GM18517 (cell line): Measurements from ENCODE around the gene GIMAP4.
"Not testable (repeated sequence)": the region's sequence is repeated elsewhere in the genome, so short reads cannot be mapped to it uniquely, and the experiment has no call there.

Experiments
- ATAC-seq: cut with Tn5 transposase; IDR thresholded peaks from one replicate; pipeline ENCODE4 v1.9.1; 2021; ENCODE audit warnings: mild to moderate bottlenecking, moderate library complexity; ENCODE audit not compliant: unreplicated experiment

The GIMAP4 gene

DNA sequence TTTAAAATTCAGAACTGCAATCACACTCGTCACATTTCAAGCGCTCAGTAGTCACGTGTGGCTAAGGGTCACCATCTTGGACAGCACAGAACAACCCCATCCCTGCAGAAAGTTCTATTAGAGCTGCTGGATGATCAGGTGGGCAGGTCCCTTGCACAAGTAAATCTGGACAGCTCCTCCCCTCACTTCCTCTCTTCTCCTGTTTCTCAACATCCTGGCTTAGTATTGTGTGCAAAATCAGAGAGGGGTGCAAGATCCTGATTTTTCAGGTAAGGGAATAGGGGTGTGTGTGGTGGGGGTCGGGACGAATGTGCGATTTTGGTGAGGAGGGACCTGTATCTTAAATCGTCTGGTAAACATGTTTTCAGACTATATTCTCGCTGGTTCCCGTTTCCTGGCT lies at the start of gene GIMAP4:
TSS of gene GIMAP4 (plus strand) at position 222 of the 400 bp plus-strand sequence. CDS start 2,512 bp downstream, outside the sequence.
- ATAC-seq: no peak

DNA sequence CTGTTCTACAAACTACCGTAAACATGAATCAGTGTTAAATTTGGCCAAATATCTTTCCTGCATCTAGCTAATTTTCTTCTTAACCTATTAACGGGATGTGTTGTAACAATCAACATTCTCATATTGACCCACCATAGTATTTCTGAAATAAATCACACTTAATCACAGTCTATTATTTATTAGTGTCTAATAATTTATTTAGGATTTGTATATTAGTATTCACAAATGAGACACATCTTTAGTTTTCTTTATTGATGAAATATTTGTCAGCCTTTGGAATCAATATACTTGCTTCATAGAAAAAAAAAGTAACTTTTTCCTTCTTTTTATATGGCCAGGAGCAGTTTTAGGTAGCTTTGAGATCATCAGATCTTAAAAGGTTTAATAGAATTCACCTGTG lies 47.9 kb upstream of the GIMAP4 start:
- ATAC-seq: no peak

DNA sequence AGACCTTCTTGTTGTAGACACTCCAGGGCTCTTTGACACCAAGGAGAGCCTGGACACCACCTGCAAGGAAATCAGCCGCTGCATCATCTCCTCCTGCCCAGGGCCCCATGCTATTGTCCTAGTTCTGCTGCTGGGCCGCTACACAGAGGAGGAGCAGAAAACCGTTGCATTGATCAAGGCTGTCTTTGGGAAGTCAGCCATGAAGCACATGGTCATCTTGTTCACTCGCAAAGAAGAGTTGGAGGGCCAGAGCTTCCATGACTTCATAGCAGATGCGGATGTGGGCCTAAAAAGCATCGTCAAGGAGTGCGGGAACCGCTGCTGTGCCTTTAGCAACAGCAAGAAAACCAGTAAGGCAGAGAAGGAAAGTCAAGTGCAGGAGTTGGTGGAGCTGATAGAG lies 47.0 kb upstream of the GIMAP4 start:
- ATAC-seq: no peak

DNA sequence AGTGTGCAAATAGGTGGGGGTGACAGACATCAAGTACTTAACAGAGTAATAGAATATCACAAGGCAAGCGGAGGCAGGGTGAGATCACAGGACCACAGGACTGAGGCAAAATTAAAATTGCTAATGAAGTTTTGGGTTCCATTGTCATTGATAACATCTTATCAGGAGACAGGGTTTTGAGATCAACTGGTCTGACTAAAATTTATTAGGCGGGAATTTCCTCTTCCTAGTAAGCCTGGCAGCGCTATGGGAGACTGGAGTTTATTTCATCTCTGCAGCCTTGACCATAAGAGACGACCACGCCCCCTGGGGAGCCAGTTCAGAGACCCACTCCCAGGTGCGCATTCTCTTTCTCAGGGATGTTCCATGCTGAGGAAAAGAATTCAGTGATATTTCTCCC lies 44.3 kb upstream of the GIMAP4 start:
- not testable (repeated sequence) for ATAC-seq

DNA sequence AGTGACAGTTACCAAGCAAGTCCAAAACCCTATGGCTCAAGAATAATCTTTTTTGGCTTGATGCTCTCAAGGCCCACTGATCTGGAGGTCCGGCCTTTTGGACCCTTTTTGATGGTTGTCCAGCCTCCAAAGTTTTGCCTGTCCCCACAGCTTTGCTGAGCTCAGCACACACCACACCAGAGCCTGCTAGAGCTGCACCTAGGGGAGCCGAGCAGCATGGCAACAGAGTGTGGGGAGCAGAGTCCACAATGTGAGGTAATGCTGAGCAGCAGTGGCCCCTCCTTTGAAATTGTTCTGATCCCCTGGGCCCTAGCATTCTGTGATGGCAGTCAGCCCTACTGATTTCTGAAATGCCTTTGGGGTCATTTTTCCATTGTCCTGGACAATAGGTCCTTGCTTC lies 43.2 kb upstream of the GIMAP4 start:
- ATAC-seq: no peak

DNA sequence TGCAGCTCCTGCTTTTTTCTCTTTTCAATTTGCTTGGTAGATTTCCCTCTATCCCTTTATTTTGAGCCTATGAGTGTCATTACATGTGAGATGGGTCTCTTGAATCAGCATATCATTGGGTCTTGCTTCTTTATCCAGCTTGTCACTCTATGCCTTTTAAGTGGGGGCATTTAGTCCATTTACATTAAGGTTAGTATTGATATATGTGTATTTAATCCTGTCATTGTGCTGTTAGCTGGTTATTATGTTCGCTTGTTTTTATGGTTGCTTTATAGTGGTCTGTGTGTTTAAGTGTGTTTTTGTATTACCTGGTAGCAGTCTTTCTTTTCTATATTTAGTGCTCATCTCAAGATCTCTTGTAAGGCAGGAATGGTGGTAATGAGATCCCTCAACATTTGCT lies 35.5 kb upstream of the GIMAP4 start:
- no peak for ATAC-seq

DNA sequence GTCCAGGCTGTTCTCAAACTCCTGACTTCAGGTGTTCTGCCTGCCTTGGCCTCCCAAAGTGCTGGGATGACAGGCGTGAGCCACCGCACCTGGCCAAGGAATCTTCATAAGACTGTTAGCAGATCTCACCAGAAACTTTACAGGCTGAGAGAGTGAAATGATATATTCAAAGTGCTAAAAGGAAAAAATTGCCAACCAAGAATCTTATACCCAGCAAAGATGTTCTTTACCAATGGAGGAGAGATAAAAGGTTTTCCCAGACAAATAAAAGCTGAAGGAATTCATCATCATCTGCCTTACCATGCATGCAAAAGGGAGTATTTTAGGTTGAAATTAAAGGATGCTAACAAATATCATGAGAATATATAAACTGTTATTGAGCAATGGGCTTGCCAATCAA lies 28.9 kb upstream of the GIMAP4 start:
- ATAC-seq: no peak

DNA sequence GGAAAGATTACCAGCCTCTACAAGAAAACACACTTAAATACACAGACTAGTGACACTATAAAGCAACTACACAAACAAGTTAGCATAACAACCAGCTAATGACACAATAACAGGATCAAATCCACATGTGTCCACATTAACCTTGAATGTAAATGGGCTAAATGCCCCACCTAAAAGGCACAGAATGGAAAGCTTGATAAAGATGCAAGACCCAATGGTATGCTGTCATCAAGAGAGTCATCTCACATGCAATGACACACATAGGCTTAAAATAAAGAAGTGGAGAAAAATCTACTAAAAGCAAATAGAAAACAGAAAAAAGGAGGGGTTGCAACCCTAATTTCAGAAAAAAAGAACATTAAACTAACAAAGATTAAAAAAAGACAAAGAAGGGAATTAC lies 14.0 kb upstream of the GIMAP4 start:
- no peak for ATAC-seq

DNA sequence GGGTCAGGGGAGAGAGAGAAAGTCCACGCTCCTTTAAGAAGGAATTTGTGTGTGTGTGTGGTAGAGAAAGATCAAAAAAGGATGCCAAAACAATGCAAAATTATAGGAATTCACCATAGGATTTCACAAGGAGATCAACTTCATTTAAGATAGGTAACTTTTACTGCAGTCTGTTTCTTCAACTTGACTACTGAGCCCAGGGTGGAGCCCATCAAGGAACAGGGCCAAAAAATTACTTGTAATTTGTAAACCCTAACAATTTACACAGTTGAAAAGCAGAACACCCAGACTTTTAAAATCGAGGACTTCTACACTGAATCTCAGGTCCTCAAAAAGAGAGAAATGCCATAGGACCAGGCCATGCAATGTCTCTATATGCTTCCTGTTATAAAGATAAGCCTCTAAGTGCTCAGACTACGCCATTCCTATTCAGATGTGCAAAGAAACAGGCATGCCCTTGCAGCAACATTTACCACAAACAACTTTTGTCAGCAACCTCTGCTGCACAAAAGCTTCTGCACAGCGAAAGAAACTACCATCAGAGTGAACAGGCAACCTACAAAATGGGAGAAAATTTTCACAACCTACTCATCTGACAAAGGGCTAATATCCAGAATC lies 10.6 kb upstream of the GIMAP4 start:
- no peak for ATAC-seq

DNA sequence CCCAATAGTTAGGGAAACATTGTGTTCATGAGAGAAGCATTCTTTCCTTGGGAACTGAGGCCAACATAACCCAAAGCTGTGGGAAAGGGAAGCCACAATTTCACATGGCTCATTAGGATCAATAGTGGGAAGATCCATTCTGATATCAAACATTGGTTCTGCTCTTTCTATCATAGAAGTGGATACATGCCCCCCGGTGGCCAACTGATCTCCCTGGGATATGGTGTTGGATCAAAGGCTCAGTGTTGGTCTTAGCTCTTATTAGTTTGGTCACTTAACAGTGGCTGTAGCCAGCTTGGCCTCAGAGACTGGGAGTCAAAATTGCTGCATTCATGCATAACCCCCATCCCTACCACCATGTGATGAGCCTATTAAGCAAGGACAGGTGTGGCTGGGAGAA lies 6.7 kb upstream of the GIMAP4 start:
- no peak for ATAC-seq

DNA sequence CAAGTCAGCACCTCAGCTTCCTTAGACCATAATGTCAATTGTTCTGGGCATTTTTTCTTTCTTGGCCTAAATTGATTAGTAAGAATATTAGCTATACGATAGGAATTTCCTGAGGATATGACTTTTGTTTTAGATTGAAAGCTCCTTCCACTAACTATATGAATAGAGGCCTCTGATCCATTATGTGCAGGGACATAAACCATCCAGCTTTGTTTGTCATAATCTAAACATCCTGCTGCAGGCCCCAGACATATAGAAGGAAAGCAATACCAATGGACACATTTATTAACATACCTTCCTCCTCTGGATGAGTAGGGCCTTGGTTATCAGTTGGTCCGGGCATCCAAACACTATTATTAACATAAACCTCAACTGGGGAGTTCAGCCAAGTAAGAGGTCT lies 4.3 kb upstream of the GIMAP4 start:
- ATAC-seq: no peak

DNA sequence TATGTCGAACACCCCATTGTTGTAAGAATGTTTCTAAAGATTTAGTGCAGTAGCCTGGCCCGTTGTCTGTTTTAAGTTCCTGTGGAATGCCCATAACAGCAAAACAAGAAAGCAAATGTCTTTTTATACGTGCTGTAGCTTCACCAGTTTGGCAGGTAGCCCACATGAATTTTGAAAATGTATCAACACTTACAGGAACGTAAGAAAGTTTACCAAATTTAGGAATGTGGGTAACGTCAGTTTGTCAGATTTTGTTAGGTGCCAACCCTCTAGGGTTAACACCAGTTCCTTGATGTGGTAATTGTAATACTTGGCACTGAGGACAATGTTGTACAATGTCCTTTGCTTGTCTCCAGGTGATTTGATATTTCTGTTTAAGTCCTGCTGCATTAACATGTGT lies 3.2 kb upstream of the GIMAP4 start:
- no peak for ATAC-seq

DNA sequence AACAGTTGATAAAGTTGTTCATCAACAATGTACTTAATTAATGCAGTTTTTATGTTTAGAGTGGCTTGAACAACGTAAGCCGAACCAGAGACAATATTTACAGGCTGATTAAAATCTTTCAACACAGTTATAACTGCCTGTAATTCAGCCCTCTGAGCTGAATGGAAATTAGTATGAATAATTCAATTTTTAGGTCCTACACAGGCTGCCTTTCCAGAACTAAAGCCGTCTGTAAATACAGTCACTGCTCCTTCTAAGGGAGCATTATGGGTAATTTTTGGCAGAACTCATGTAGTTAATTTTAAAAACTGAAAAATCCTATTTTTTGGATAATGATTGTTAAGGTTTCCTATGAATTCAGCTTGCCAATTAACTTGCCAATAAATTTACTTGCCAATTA lies 2.6 kb upstream of the GIMAP4 start:
- ATAC-seq: no peak

DNA sequence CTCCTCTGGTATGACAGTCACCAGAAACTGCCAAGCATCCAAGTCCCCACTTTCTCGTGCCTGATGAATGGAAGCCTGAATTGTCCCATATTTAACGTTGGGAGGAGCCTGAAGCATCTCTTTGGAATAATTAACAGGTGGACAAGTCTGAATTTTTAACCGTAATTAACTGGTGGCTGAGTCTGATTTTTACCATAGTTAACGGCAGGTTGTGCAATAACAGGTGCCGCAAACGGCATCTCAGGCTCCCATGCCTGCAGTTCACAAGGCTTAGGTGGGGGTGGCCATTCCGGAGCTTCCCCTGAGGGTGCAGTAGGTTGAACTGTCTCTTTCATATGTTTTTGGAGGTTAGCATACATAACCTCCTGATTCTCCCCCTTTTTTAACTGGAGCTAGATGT lies 2.0 kb upstream of the GIMAP4 start:
- no peak for ATAC-seq

DNA sequence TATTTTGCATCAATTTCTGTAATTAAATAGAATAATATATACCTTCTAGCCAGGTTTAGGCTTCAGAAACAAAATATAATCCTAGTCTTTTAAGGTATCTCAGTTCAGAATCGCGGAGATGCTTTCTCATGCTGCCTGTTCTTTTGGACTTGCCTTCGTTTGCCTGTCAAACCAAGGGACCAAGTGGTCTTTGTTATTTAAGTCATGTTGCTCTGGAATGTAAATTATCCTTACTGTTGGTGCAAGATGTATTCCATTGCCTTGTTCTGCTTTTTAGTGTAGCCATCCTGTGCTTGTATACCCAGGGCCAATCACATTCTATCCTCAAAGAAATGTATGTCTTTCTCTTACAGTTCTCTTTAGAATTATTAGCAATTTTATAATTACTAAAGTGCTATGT lies 1.1 kb upstream of the GIMAP4 start:
- no peak for ATAC-seq

DNA sequence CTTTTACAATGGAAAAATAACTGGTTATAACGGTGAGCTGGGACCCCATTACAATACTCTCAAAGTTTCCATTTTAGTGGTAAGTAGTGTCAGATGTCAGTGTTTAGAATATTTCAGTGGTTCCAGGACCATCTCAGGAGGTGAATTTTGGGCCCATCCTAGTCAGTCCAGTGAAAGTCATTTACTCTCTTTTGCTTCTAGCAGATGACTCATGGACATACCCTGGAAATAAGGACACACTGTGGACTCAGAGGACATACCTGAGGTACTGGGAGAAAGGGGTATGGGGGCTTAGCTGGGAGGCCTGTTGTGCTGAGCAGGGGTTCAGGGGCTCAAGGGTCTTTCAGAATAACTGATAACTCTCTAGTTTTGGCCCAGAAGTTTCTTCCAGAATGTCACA lies 618 bp upstream of the GIMAP4 start:
- no peak for ATAC-seq

DNA sequence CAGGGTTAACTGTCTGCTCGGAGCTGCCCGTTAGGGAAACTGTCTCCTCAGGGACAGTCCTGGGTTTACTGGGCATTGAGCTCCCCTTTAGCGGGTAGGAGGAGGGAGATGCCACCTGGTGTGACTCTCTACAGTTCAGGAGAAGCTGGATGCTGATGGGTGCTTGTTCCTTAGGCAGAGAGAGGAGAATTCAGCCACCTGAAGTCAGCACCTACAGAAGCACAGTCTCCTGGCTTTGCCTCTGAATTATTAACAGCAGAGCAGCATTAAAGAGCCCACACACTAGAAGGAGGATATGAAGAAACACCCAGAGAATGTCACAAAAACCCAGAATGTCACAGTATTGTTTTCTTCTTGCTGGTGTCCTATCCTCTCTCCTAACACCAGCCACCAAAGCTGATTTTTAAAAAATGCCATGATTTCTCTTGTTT lies 696 bp downstream of the GIMAP4 start:
- ATAC-seq: no peak

DNA sequence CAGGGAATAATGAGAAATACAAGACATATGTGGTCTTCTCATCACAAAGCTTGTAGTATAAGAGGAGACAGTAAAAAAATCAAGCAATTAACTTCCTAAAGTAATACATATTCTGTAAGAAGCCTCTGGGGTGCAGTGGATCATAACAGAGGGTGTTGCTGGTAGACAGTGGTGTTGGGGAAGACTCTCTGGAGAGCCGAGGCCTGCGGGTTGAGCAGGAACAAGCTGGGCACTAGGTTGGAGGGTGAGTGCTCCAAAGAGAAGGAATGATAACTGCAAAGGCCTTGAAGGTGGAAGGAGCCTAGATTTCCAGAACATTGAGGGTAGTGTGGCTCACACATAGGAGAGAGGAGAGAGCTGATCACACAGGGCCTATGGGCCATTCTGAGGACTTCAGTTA lies 1.5 kb downstream of the GIMAP4 start:
- ATAC-seq: no peak

DNA sequence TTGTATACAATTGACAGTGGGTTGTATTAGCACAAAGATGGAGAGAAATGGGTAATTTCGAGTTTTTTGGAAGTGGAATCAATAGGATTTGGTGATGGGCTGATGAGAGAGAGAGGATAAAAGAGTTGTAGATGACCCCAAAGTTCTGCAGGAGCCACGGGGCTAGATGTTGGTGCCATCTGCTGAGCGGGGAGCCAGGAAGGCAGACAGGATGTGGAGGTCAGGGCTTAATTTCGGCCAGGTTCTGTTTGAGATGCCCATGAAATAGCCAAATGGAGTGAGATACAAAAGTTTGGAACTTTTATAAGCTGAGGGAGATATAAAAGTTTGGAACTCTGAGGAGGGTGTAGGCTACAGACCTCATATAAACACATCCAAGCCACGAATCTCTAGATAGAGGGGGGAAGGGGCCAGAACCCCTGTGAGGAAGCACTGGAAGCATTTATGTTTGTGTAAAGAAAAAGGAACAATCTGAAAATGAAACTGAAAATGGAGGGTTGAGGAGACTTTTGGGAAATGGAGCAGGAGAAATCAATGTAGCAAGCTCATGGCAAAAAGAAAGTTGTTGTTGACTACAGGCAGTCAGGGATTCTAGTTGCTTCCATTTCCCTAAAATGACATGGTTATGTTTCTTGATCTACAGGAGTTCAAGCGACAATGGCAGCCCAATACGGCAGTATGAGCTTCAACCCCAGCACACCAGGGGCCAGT lies 2.2 kb downstream of the GIMAP4 start:
- ATAC-seq: no peak

DNA sequence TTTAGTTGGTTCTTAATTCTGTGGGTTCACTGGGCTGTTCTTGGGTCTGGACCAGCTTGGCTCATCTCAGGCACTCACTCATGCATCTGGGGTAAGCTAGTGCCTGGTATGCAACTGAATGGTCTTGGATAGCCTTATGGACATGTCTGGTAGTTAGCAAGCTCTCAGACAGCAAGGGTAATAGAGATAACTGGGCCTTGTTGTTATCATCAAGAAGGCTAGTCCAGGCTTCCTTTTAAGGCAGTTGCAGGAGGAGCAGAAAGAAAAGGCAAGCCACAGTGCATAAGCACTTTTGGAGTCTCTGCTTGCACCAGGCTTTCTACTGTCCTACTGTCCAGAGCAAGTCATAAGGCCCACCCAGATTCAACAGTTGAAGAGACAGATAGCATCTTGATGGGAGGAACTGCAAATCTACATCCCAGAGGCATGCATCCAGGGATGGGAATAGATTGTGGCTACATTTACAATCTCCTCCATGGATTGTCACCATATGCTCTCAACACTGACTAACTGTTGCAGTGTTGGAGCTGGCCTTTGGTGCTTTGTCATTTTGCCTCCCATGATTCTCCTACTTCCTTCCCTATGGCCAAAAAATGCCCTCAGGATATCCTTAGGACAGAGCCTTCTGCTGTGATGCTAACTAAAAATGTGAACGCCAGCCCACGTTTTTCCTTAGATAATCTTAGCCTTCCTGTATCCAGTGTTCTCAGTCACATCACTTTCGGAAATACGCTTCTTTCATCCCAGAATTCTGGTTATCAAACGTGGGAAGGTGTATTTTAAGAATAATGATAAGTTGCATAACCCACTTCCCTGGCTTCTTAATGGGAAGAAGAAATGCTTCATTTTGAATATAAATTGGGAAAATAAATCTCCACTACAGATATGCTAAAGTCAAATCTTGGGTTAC lies 3.6 kb downstream of the GIMAP4 start:
- no peak for ATAC-seq

DNA sequence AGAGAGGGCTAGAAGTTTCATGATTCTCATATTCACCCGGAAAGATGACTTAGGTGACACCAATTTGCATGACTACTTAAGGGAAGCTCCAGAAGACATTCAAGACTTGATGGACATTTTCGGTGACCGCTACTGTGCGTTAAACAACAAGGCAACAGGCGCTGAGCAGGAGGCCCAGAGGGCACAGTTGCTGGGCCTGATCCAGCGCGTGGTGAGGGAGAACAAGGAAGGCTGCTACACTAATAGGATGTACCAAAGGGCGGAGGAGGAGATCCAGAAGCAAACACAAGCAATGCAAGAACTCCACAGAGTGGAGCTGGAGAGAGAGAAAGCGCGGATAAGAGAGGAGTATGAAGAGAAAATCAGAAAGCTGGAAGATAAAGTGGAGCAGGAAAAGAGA lies 5.3 kb downstream of the GIMAP4 start:
- no peak for ATAC-seq
